IPS-18a (cell line): ENCODE measurements around the gene TXNDC2.

ENCODE experiments used
- H3K27ac ChIP-seq: one replicate; pipeline ENCODE4 v1.5.1; 2013; ENCODE audit warnings: low read length
- H3K27me3 ChIP-seq: one replicate; pipeline ENCODE4 v1.6.1; 2013; ENCODE audit warnings: mild to moderate bottlenecking, low read length; ENCODE audit not compliant: control insufficient read depth, insufficient read depth
- H3K36me3 ChIP-seq: one replicate; pipeline ENCODE4 v1.6.1; 2013; ENCODE audit warnings: low read depth, low read length; ENCODE audit not compliant: control insufficient read depth
- H3K4me1 ChIP-seq: one replicate; pipeline ENCODE4 v1.6.1; 2013; ENCODE audit warnings: low read depth, low read length; ENCODE audit not compliant: control insufficient read depth
- H3K4me3 ChIP-seq: one replicate; pipeline ENCODE4 v1.5.1; 2013; ENCODE audit warnings: low read length
- H3K9ac ChIP-seq: one replicate; pipeline ENCODE4 v1.6.1; 2013; ENCODE audit warnings: mild to moderate bottlenecking, low read length, moderate library complexity
- H3K9me3 ChIP-seq: one replicate; pipeline ENCODE4 v1.6.1; 2013; ENCODE audit warnings: low read depth, low read length; ENCODE audit not compliant: control insufficient read depth

The TXNDC2 gene

DNA sequence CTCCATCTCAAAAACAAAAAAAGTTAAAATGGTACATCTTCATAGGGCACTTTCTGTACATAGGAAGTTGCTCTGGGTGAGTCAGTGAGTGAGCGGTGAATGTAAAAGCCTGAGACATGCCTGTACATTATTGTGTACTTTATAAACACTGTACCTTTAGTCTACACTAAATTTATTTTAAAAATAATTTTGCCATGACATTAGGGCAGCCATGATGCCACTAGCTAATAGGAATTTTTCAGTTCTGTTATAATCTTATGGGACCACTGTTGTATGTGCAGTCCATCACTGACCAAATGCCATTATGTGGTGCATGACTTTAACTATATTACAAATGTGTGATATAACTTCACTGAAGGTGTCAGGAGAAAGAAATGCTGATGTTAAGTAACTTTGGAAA lies 11.0 kb upstream of the TXNDC2 start:
- H3K4me1 ChIP-seq = peaks cover 15% of the 10 kb centered on the region
- no peak overlapping the region for H3K27ac ChIP-seq
- H3K27me3 ChIP-seq = no peaks in the 10 kb centered on the region
- H3K4me3 ChIP-seq = no peak overlapping the region
- no peaks in the 10 kb centered on the region for H3K9me3 ChIP-seq
- no peaks in the 10 kb centered on the region for H3K36me3 ChIP-seq
- no peak overlapping the region for H3K9ac ChIP-seq

DNA sequence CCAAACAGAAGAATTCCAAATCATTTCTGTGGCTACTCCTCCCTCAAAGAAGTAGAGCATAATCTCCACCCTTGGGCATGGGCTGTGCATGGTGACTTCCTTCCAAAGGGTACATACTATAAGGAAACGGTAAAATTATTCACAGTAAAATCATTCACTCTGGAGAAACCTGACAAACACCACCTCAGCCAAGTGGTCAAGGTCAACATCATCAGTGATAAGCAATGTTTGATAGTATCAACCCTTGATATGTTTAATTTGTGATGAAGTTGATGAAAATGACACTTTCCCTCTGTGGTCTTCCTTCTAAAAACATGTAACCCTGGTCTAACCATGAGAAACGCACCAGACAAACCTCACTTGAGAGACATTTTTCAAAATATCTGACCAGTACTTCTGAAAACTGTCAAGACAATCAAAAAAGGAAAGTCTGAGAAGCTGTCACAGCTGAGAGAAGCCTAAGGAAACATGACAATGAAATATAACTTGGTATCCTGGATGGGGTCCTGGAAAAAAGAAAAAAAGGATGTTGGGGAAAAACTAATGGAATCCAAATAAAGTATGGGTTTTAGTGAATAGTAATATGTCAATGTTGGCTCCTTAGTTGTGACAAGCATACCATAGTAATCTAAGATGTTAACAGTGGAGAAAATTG lies 9.4 kb upstream of the TXNDC2 start:
- Histone ChIP-seq H3K4me3 (no peak overlapping the region), H3K36me3 (no peaks in the 10 kb centered on the region), H3K27me3 (no peaks in the 10 kb centered on the region), H3K9me3 (no peaks in the 10 kb centered on the region), H3K9ac (no peak overlapping the region), H3K27ac (no peak overlapping the region), H3K4me1 (no peaks in the 10 kb centered on the region)

- Histone ChIP-seq H3K9me3 (no peaks in the 10 kb centered on the region), H3K9ac (no peak overlapping the region), H3K4me3 (no peak overlapping the region), H3K27me3 (no peaks in the 10 kb centered on the region), H3K27ac (no peak overlapping the region), H3K4me1 (no peaks in the 10 kb centered on the region), H3K36me3 (no peaks in the 10 kb centered on the region)
Observed at GRCh38 chr18:9876867-9877654, 8.7 kb upstream of the TXNDC2 start.

GRCh38 chr18:9877655-9878014 lies 8.1 kb upstream of the TXNDC2 start:
- no peaks in the 10 kb centered on the region for H3K9me3 ChIP-seq
- H3K4me3 ChIP-seq = no peak overlapping the region
- H3K27ac ChIP-seq = no peak overlapping the region
- H3K9ac ChIP-seq = no peak overlapping the region
- H3K4me1 ChIP-seq = no peaks in the 10 kb centered on the region
- H3K36me3 ChIP-seq = no peaks in the 10 kb centered on the region
- H3K27me3 ChIP-seq = no peaks in the 10 kb centered on the region

- no peak overlapping the region for H3K27ac ChIP-seq
- H3K27me3 ChIP-seq = no peaks in the 10 kb centered on the region
- no peaks in the 10 kb centered on the region for H3K4me1 ChIP-seq
- H3K4me3 ChIP-seq = no peak overlapping the region
- no peak overlapping the region for H3K9ac ChIP-seq
- H3K9me3 ChIP-seq = no peaks in the 10 kb centered on the region
- no peaks in the 10 kb centered on the region for H3K36me3 ChIP-seq
Observed at GRCh38 chr18:9878095-9878494, 7.7 kb upstream of the TXNDC2 start.

DNA sequence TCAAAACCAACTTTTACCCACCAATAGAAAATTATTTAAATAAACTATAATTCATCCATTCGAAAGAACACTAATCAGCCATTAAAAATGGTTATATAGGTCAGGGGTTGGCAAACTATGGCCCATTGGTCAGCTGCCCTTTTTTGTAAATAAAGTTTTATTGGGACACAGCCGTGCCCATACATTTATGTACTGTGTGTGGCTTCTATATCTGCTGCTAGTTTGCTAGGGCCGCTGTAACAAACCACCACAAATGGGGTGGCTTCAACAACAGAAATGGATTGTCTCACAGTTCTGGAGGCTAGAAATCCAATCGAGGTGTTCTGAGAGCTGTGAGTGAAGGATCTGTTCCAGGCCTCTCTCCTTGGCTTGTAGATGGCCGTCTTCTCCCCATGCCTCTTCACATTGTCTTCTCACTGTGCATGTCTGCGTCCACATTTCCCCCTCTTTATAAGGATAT lies 7.0 kb upstream of the TXNDC2 start:
- no peak overlapping the region for H3K9ac ChIP-seq
- H3K36me3 ChIP-seq = no peaks in the 10 kb centered on the region
- H3K9me3 ChIP-seq = no peaks in the 10 kb centered on the region
- H3K4me1 ChIP-seq = no peaks in the 10 kb centered on the region
- no peaks in the 10 kb centered on the region for H3K27me3 ChIP-seq
- H3K27ac ChIP-seq = no peak overlapping the region
- no peak overlapping the region for H3K4me3 ChIP-seq

- Histone ChIP-seq H3K27ac (no peak overlapping the region), H3K9me3 (no peaks in the 10 kb centered on the region), H3K4me3 (no peak overlapping the region), H3K36me3 (no peaks in the 10 kb centered on the region), H3K9ac (no peak overlapping the region), H3K4me1 (no peaks in the 10 kb centered on the region), H3K27me3 (no peaks in the 10 kb centered on the region)
Observed at GRCh38 chr18:9884090-9884489, 1.7 kb upstream of the TXNDC2 start.

GRCh38 chr18:9884532-9885140 lies 1.1 kb upstream of the TXNDC2 start:
- H3K4me3 ChIP-seq = no peak overlapping the region

GRCh38 chr18:9886005-9886348 lies 204 bp downstream of the TXNDC2 start:
- no peaks in the 10 kb centered on the region for H3K36me3 ChIP-seq
- H3K4me1 ChIP-seq = no peaks in the 10 kb centered on the region
- no peaks in the 10 kb centered on the region for H3K27me3 ChIP-seq
- H3K4me3 ChIP-seq = no peak overlapping the region
- H3K9ac ChIP-seq = no peak overlapping the region
- no peak overlapping the region for H3K27ac ChIP-seq
- H3K9me3 ChIP-seq = no peaks in the 10 kb centered on the region

More at GRCh38 chr18:9884532-9885140, 1.1 kb upstream of the TXNDC2 start:
- no peak overlapping the region for H3K9ac ChIP-seq
- no peaks in the 10 kb centered on the region for H3K36me3 ChIP-seq
- no peak overlapping the region for H3K27ac ChIP-seq
- H3K27me3 ChIP-seq = no peaks in the 10 kb centered on the region
- H3K4me1 ChIP-seq = no peaks in the 10 kb centered on the region
- H3K9me3 ChIP-seq = no peaks in the 10 kb centered on the region

GRCh38 chr18:9887992-9888391 lies 2.2 kb downstream of the TXNDC2 start:
- Histone ChIP-seq H3K9me3 (no peaks in the 10 kb centered on the region), H3K27me3 (no peaks in the 10 kb centered on the region), H3K4me1 (no peaks in the 10 kb centered on the region), H3K27ac (no peak overlapping the region), H3K9ac (no peak overlapping the region), H3K4me3 (no peak overlapping the region), H3K36me3 (no peaks in the 10 kb centered on the region)

GRCh38 chr18:9890196-9890595 lies 4.4 kb downstream of the TXNDC2 start:
- Histone ChIP-seq H3K9ac (no peak overlapping the region), H3K4me1 (no peaks in the 10 kb centered on the region), H3K36me3 (no peaks in the 10 kb centered on the region), H3K27ac (no peak overlapping the region), H3K9me3 (no peaks in the 10 kb centered on the region), H3K4me3 (no peak overlapping the region), H3K27me3 (no peaks in the 10 kb centered on the region)

DNA sequence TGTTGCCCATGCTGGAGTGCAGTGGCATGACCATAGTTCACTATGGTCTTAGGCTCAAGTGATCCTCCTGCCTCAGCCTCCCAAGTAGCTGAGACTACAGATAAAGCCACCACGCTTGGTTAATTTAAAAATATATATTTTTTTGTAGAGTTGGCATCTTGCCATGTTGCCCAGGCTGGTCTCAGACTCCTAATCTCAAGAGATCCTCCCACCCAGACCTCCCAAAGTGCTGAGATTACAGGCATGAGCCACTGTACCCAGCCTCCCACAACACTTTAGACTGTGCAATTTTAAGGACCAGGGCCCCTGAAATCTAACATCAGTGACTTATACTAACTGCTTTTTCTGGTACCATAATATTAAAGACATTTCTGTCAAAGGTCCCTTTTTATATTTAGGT lies 5.2 kb downstream of the TXNDC2 start:
- Histone ChIP-seq H3K4me3 (no peak overlapping the region), H3K9me3 (no peaks in the 10 kb centered on the region), H3K27ac (no peak overlapping the region), H3K4me1 (no peaks in the 10 kb centered on the region), H3K27me3 (no peaks in the 10 kb centered on the region), H3K9ac (no peak overlapping the region), H3K36me3 (no peaks in the 10 kb centered on the region)
